DND-41 (cell line): ENCODE data around the gene NAXD.

Experiments used
- ATAC-seq: fragments of 200-7000 bp; cut with Tn5 transposase; 3 replicates; pipeline ENCODE4 v1.9.1; 2021; ENCODE audit warnings: low read depth; ENCODE audit not compliant: insufficient read depth
- DNase-seq: peaks from one replicate; pipeline ENCODE4 v3.0.0-alpha.2; 2020
- H2AFZ ChIP-seq: 2 replicates; pipeline ENCODE4 v1.6.0; 2012; ENCODE audit warnings: low read depth, low read length
- H3K27ac ChIP-seq: 2 replicates; pipeline ENCODE4 v1.5.1; 2012; ENCODE audit warnings: low read length, inconsistent platforms
- H3K27me3 ChIP-seq: fragments of 200-600 bp; sonication (generic); 2 replicates; pipeline ENCODE4 v1.6.0; 2012; ENCODE audit warnings: low read length, mild to moderate bottlenecking, inconsistent platforms; ENCODE audit not compliant: insufficient read depth, poor library complexity
- H3K36me3 ChIP-seq: 2 replicates; pipeline ENCODE4 v1.5.1; 2012; ENCODE audit warnings: low read length, inconsistent platforms; ENCODE audit not compliant: insufficient read depth
- H3K4me1 ChIP-seq: 2 replicates; pipeline ENCODE4 v1.5.1; 2012; ENCODE audit warnings: mild to moderate bottlenecking, low read length; ENCODE audit not compliant: insufficient read depth
- H3K4me2 ChIP-seq: 2 replicates; pipeline ENCODE4 v1.6.0; 2012; ENCODE audit warnings: mild to moderate bottlenecking, moderate library complexity, low read length, inconsistent platforms; ENCODE audit not compliant: insufficient read depth
- H3K4me3 ChIP-seq, 2 experiments: fragments of 200-600 bp in 1 of 2; shearing (Covaris generic) in 1 of 2; 2 replicates each; pipeline ENCODE4 v1.5.1; 2012 to 2016; ENCODE audit warnings: inconsistent platforms in 2 of 2, low read length in 2 of 2, mild to moderate bottlenecking in 2 of 2, low read depth in 1 of 2, moderate library complexity in 1 of 2
- H3K79me2 ChIP-seq: 2 replicates; pipeline ENCODE4 v1.6.0; 2012; ENCODE audit warnings: low read length, inconsistent platforms; ENCODE audit not compliant: insufficient read depth
- H3K9ac ChIP-seq: 2 replicates; pipeline ENCODE4 v1.6.0; 2012; ENCODE audit warnings: low read depth, mild to moderate bottlenecking, inconsistent platforms, low read length, moderate library complexity
- H3K9me3 ChIP-seq: 2 replicates; pipeline ENCODE4 v1.5.1; 2012; ENCODE audit warnings: low read length, moderate library complexity, mild to moderate bottlenecking, inconsistent platforms; ENCODE audit not compliant: insufficient read depth, severe bottlenecking
- H4K20me1 ChIP-seq: 2 replicates; pipeline ENCODE4 v1.6.0; 2012; ENCODE audit warnings: low read length; ENCODE audit not compliant: insufficient read depth
- CTCF ChIP-seq: IDR thresholded peaks from 2 replicates; pipeline ENCODE4 v1.5.1; 2012; ENCODE audit warnings: borderline replicate concordance, low read length, moderate library complexity, mild to moderate bottlenecking; ENCODE audit not compliant: poor library complexity, severe bottlenecking; ENCODE audit errors: extremely low read depth
- EZH2 ChIP-seq: IDR thresholded peaks from 3 replicates; pipeline ENCODE4 v1.6.1; 2012; ENCODE audit warnings: borderline replicate concordance, low read depth, mild to moderate bottlenecking, moderate library complexity, low read length, inconsistent platforms; ENCODE audit not compliant: severe bottlenecking

NAXD gene

GRCh38 chr13:110638257-110638656 is 22.9 kb downstream of the NAXD start:
- Histone ChIP-seq H3K9ac (no peak overlapping the region), H3K4me2 (no peak overlapping the region), H3K4me3 (no peak overlapping the region), H3K4me1 (no peaks in the 10 kb centered on the region), H2AFZ (no peak overlapping the region), H3K36me3 (peaks cover 94% of the 10 kb centered on the region), H3K27me3 (no peaks in the 10 kb centered on the region), H3K9me3 (no peaks in the 10 kb centered on the region), H4K20me1 (peaks cover 55% of the 10 kb centered on the region), H3K27ac (no peak overlapping the region), H3K79me2 (peaks cover 17% of the 10 kb centered on the region)
- TF ChIP-seq EZH2: no peak
- TF ChIP-seq CTCF: no peak
- DNase-seq: no peak
- ATAC-seq: no peak

- no peak for TF ChIP-seq EZH2
- TF ChIP-seq CTCF: no peak
- ATAC-seq: no peak
- peaks cover 10% of the 10 kb centered on the region for H3K79me2 ChIP-seq
- no peak overlapping the region for H3K9ac ChIP-seq
- peaks cover 52% of the 10 kb centered on the region for H4K20me1 ChIP-seq
- no peak overlapping the region for H3K4me3 ChIP-seq
- H3K27me3 ChIP-seq: no peaks in the 10 kb centered on the region
- no peak for DNase-seq
- H2AFZ ChIP-seq: no peak overlapping the region
- H3K4me2 ChIP-seq: no peak overlapping the region
- H3K4me1 ChIP-seq: no peaks in the 10 kb centered on the region
- H3K9me3 ChIP-seq: no peaks in the 10 kb centered on the region
- H3K27ac ChIP-seq: no peak overlapping the region
- H3K36me3 ChIP-seq: peaks cover 99% of the 10 kb centered on the region
These were observed 23.8 kb downstream of the NAXD start for GRCh38 chr13:110638814-110639806.

- H3K27me3 ChIP-seq: no peaks in the 10 kb centered on the region
- TF ChIP-seq EZH2 (no peak), CTCF (no peak)
- H3K9me3 ChIP-seq: no peaks in the 10 kb centered on the region
- no peak overlapping the region for H3K4me2 ChIP-seq
- H2AFZ ChIP-seq: no peak overlapping the region
- H3K4me1 ChIP-seq: no peaks in the 10 kb centered on the region
- DNase-seq (no peak), ATAC-seq (no peak)
- peaks cover 1% of the 10 kb centered on the region; the same call in 1 of the 2 replicates for H3K79me2 ChIP-seq
- no peak overlapping the region for H3K9ac ChIP-seq
- H4K20me1 ChIP-seq: peaks cover 50% of the 10 kb centered on the region
- H3K4me3 ChIP-seq: no peak overlapping the region
- no peak overlapping the region for H3K27ac ChIP-seq
- peaks cover 99% of the 10 kb centered on the region for H3K36me3 ChIP-seq
These were observed 24.6 kb downstream of the NAXD start for GRCh38 chr13:110639935-110640334.
